ENCODE measurements around the gene NGEF.

NGEF gene

DNA sequence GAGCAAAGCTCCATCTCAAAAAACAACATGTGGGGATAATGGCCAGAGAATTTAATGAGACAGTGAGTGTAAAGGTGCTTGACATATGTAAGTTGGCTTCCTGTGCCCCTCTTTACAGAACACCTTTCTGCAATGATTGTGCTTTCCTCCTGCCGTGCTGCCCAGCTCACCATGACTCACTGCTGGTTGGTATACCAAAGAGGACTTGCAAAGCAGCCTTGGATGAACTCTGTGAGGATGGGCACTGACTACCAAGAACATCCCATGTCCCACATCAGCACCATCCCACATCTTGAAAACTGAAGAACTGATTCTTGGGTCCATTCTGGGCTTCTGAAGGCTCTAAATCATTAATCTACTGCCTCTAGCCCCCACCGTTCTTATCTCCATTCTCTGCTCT is 52.2 kb downstream of the NGEF start:
- no peak for DNase-seq

DNA sequence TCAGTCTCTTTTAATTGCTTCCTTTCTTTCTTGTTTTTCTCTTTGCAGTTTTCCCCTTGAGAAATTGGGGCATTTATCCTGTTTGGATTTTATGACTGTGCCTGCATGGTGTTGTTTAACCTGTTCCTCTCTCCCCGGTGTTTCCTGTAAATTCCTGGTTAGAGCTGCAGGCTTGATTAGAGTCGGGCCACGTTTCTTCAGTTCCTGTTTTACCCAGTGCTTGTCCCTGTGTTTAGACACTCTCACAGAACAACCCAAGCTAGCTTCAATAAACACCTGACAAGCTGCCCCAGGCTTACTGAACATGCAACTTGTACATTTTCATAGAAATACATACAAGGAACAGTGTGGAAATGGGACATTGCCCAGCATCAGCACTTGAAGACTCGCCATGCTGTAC is 53.9 kb downstream of the NGEF start:
- no peak for DNase-seq

DNA sequence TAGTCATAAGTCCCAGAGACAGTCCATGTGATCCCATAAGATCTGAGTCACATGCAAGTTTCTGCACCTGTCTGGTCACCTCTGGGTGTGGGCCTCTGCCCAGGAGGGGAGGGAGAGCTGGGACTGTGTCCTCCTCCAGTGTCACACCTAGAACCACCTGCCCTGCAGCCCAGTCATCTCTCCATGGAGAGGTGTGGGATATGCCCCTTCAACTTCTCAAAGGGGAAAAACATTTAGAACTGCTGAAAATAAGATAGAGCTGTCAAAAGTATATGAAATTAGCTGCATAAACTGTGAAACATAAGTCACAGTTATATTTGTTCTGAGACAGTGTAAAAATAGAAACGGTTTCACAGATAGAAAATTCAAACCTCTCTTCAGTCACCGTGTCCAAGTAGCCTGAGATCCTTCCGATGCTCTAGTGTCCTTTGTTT is 55.4 kb downstream of the NGEF start:
- DNase-seq = no peak

DNA sequence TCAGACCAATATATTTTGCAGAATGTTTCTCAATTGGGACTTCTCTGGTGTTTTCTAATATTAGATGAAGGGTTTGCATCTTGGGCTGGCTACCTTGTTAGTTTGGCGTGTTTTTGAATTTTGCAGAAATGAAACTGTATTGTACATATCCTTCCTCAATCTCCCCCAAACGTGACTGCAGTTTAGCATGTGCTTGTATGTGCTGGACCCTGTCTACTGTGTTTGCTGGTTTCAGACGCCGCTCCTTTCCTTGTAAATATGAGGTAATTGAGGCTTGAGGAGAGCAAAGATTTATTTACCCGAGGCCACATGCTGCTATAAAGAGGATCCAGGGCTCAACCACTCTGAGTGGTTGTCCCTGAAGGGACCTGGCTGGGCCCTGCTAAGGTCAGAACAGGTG is 57.2 kb downstream of the NGEF start:
- DNase-seq = no peak

DNA sequence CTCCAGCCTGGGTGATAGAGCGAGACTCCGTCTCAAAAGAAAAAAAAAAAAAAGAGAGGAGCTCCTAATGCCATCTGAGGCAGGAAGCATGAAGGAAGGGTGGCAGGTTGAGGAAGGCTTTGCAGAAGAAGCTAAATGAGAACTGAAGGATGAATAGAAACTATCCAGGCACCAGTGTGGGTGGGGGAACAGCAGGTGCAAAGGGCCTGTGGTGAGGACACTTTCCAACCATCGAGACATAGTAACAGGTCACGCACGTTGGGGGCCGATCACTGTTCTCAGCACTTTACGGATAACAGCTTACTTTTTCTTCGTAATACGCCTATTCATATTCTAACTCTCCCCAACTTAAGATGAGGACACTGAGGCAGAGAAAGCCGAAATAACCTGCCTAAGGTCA is 58.4 kb downstream of the NGEF start:
- no peak for DNase-seq

DNA sequence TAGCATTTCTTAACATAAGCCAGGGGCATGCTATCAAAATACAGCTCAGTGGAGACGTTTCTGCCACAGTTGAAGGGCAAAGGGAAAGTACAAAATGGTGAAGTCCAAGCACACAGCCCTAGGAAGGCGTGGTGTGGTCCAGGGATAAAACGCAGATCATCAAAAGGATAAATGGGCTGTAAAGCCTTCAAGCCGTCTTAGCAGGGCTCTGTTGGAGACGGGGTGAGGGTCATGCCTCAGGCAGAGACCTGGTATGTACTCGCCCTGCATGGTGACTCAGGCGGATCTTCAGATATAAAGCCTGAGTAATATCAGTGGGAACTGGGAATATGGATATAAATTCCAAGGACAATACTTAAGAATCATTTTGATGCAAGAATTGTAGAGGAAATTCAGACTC is 61.2 kb downstream of the NGEF start:
- DNase-seq = no peak

DNA sequence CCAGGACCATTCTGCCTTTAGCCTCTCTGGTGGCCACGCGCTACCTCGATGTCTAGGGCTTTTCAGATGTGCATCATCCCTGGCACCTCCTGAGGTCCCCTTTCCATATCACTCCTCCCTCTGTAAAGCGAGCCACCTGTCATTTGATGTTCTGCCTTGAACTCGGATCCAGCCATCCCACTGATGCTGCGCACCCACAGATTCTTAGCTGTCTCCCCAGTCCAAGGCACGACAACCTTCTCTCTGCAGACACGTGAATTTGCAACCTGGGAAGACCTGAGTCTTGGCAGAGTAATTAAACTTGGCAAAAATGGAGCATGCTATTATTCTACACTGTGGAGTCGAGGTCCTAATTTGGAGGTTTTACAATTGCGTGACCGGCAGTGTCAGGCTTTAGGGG is 61.9 kb downstream of the NGEF start:
- no peak for DNase-seq

DNA sequence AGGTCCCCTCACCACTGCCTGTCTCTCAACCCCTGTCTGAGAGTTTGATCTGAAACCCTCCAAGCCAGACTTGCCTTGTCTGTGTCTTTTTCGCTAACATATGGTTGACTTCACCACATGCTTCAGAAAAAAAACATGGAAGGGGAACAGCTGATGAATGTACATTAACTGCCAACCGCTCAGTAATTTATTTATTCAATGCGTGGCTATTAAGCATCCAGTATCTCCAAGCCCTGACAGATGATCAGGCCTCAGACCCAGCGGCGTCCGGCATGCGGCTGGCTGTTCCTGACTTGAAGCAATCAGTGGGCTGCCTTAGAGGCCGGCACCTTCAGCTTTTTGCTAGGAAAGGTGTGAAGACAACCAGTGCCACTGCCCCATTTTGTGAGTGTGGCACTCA is 62.3 kb downstream of the NGEF start:
- DNase-seq = no peak

DNA sequence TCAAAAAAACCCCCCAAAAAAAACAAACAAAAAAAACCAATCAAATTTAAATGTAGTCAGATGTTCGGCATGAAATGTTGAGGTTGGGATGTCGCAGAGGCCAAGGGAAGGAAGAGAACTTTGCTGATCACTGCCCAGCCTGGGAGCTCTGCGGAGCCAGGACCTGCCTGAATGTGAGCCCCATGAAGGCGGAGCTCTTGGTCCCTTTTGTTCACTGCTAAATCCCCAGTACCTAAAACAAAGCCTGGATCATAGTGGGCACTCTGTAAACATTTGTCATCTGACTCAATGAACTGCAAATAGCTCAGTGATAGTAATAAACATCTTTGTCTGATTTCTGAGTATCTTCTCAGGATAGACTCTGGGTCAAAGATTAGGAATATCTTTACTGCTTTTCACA is 64.0 kb downstream of the NGEF start:
- no peak for DNase-seq

DNA sequence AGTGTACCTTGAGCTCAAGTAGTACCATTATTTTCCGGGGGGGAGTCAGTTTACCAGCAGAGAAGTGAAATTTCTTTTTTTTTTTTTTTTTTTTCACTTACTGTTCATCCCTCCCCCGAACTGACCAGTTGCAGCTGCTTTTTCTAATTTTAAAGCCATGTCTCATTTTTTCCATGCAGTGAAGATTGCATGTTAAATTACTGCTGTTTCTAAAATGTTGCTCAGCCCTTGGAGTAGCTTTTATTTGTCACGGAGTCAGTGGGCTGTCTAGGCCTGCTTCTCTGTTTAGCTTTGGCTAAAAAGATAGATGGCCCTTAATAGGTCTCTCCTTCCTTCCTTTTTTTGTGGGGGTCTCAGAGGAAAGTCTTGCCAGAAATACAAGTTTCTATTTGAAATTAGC is 70.2 kb downstream of the NGEF start:
- no peak for DNase-seq

DNA sequence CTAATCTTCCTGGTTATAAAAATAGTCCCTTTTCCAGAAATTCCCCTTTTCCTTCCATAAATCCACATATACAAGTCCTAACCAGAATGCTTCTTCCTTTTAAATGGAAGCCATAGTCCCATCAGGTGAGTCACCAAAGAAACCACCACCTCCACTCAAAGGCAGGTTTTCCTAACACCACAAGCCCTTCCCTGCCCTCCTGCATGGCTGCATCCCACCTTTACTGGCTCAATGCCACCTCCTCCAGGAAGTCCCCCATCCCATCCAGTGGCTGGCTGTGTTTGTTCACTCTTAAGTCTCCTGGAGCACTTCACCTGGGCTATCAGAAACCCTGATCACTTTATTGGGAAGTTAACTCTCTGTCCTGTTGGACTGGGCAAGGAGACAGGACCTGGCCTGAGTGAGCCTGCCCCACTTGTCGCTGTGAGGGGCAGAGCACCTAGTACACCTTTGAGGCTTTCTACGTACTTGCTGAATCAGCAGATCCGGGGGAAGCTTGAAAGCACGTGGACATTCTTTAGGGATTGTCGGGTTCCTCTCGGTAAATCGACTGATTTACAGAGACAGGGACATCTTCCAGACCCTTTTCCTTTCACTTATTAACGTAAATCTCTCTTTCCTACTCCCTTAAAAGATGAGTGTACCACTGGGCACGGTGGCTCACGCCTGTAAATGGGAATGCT is 71.0 kb downstream of the NGEF start:
- no peak for DNase-seq

DNA sequence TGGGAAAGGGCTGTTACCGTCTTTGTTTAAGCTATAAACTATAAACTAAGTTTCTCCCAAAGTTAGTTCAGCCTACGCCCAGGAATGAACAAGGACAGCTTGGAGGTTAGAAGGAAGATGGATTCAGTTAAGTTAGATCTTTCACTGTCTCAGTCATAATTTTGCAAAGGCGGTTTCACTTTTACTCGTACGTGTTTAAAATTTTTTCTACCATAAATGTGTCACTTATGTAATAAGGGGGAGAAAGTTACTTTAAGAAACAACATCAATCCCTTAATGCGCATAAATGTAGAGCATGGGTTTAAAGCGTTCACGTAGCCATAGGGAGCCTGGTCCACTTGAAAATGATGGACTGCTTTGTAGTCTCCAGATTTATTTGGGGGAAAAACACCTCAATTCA is 71.7 kb downstream of the NGEF start:
- no peak for DNase-seq

DNA sequence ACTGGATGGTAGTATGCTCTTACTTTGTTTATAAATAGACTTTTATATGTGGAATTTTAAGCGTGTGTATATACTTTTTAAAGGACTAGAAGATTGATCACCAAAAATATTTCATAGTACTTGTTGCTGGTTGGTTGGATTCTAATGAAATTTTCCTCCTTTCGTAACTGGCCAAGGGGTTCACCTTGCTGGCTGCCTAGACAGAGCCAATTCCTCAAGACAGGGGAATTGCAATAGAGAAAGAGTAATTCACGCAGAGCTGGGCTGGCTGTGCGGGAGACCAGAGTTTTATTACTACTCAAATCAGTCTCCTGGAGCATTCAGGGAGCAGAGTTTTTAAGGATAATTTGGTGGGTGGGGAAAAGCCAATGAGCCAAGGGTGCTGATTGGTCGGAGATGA is 72.3 kb downstream of the NGEF start:
- no peak for DNase-seq

DNA sequence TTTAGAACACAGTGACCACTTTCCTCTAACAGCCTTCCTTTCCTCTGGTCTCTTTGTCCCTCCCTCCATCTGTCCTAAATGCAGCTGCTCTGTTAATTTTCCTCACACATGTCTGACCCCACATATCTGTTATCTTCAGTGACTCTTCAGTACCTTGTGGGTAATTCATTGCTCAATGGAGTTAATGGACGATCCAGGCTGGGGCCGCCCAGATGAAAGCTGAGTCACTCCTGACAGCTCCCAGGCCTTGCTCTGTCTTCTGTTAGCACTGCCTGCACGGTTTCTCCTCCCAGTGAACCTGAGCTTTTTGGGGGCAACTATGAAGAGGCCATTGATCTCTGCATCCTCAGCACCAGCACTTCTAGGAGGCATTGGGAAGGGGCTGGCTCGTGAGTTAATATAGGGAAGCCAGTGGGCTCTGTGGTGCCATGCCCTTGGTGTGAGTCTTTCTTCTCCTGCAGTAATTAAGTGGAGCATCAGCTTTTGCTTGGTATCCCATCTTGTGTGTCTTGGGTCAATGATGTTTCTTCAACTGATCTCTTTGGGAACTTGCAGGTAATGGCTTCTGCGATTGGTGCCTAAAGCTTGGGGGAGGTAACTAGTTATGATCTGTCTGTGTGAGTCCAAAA is 75.7 kb downstream of the NGEF start:
- no peak for DNase-seq

DNA sequence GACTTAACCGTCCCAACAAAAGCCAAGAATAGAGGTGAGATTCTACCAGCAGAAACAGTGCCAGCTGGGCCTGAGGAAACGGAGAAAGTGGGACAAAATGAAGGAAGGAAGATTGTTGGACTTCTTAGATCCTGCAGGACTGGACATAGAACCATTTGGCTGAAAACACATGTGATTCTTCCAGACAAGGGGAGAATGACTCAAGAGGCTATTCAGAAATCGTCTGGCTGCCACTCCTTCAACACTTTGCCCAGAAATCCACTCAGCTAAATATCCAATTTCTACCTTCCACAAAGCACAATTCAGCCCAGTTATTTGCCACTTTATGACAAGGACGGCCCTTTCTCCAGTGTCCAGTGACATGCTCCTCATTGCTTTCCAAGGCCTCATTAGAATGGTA is 81.4 kb downstream of the NGEF start:
- DNase-seq = no peak

DNA sequence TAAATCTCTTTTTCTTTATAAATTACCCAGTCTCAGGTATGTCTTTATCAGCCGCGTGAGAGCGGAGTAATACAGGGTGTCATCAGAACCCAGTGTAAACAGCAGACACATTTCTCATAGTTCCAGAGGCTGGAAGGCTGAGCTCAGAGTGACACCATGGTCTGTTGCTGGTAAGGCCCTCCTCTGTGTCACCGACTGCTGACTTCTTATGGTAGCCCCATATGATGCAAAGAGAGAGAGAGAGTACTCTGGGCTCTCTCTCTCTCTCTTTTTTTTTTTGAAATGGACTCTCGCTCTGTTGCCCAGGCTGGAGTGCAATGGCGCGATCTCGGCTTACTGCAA is 83.0 kb downstream of the NGEF start:
- DNase-seq = no peak

DNA sequence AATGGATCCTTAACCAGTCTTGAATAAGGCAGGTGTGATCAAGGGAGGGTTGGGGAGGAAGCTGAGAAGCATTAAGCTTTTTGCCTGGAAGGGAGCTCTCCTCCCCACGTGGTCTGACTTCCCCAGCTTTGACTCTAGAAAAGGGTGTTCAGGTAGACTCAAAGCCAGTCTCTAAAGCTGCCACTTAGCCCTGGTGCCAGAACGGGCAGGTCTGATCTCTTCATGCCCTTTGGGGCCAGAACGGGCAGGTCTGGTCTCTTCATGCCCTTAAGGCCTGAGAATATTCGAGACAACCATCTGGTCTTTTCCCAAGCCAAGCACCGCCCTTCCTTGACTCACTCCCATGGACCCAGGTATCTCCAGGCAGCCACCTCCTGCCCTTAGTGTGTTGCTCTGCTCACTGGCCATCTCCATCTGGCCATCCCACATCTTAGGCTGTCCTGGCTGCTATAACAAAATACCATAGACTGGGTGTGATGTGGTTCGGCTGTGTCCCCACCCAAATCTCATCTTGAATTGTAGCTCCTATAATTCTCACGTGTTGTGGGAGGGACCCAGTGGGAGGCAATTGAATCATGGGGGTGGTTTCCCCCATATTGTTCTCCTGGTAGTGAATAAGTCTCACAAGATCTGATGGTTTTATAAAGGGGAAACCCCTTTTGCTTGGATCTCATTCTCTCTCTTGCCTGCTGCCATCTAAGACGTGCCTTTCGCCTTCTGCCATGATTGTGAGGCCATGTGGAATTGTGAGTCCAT is 83.6 kb downstream of the NGEF start:
- DNase-seq = no peak

DNA sequence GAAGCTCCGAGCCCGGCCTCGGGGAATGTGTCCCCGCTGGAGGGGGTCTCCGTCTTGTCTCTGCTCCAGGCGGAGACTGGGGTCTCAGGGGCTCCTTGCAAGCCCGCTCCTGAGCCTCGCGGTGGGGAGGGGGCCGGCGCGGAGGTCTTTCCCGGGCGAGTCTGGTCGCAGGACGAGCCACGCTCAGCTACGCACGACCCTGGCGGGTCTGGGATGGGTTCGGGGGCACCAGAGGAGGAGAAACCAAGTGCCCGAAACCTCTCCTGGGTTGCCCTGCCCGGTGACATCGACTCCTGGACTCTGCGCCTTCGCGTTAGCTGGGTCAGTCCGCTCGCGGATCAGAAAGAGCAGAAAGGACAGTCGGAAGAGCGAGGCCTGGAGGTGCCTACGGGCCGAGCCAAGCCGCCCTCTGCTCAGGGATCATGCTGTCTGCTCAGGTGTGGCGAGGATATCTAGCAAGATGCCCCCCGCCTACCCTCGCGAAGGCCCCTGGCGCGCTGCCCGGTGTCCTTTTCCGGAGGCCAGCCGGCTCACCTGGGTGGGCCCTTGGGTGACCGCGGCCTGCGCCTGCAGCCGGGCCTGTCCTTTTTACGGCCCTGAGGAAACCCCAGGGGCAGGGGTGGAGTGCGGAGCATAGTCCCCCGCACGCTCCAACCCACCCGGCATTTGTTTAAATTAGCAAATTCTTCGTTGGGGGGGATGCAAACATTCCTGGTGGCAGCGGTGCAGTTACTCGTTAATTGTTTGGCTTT is 84.3 kb downstream of the NGEF start:
- no peak for DNase-seq

DNA sequence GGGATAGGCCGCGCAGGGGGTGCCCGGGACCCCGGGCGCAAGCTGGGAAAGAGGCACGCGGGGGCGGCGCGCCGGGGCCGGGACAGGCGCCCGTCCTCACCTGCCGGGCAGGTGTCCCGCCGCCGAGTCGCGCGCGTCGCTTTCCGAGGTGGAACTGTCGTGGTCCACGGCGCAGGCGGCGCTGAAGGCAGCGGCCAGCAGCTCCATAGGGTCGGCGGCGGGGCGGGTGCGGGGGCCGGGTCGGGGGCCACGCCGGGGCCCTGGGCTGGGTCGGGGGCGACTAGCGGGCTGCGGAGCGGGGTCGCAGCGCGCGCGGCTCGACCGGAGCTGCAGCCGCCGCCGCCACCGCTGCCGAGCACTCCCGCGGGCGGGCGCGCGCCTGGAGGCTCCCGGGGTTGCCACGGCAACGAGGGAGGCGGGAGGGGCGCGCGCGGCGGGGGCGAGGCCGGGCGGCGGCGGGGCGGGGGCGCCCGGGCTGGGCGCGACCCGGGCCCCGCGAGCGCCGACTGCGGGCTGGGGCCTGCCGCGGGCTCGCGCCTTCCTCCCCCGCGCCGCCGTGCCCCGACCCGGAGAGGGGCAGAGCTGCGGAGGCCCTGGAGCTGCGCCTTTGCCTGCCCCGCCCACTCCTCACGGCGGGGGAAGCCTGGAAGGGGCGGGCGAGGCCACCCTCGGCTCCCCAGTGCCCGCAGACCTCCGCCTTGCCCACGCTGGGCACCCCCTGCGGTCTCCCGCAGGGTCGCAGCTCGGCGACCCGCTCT is 85.1 kb downstream of the NGEF start:
- no peak for DNase-seq

DNA sequence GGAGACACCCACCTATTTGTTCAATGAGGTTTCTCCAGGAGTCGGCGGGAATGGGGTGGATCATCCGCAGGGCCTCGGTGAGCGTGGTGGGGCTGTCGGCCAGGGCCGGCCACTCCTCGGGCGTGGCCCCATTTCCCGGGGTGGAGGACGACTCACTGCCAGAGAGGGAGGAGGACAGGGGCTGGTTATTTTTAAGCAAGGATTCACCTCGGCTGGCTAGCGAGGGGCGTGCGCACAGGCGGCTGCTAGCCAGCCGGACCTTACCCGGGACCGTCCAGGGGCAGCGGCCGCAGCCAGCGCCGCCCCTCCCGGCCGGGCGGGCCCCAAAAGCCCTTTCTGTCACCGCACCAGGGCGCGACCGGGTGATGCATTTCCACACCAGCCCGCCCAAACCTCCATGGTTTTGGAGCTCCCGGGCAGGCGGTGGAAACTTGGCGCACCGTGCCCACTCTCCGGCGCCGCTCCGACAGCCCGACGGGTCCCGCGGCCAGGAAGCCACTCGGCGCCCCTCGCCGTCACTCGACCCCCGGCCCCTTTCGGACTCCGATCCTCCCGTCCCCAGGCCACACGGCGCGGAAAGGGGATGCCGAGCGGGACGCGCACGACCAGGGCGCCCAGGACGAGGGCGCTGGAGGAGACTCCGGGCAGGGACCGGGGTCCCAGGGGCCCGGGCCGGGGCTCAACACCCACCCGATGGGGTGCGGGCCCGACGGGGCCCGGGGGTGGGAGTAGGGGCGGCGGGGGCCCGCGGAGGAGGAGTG is 85.8 kb downstream of the NGEF start:
- peak; percentile 28 for DNase-seq

DNA sequence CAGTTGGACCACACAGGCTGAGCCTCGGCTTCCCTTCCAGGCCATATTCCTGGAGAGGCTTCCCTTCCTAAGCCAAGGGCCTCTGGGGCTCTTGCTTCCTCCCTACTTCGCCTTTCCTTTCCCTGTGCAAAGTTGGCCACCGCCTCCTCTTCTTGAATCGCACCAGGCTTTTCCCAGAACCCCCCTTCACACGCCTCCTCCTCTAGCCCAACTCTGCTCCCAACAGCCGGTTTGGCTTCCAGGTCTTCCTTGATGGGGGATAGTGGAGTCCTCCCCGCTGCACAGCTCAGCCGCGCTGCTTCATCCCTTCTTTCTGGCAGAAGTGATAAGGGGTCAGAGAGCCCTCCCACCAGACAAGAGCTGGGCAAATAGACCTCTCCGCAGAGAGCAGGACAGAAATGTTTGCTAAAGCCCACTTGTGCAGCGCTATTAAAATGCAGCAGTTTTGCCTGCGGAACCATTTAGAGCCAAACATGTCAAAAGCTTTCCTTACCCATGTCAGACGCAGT is 86.6 kb downstream of the NGEF start:
- no peak for DNase-seq

DNA sequence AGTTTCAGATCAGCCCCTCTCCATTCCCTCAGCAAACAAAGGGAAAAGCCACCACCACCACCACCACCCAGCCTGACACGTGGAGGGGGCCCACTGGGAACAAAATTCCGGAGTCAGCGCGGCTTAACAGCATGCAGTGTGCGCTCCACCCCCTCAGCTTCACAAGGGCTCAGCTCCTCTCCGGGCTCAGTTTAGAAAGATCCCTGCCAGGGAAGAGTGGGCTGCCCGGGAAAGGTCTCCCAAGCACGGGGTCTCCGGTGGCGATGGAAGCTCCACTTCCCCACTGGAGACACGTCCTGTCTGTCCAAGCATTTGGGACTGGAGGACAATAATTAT is 87.3 kb downstream of the NGEF start:
- no peak for DNase-seq
